NOMO-1 (cell line): Measurements from ENCODE around the gene AQP12B.
"Not testable (repeated sequence)": the region's sequence is repeated elsewhere in the genome, so short reads cannot be mapped to it uniquely, and the experiment has no call there.

Experiments used
- DNase-seq, 2 experiments: peaks; one replicate each; lab custom pipeline; 2025; ENCODE audit not compliant: unreplicated experiment in 2 of 2; lab: John Stamatoyannopoulos, UW

The AQP12B gene

DNA sequence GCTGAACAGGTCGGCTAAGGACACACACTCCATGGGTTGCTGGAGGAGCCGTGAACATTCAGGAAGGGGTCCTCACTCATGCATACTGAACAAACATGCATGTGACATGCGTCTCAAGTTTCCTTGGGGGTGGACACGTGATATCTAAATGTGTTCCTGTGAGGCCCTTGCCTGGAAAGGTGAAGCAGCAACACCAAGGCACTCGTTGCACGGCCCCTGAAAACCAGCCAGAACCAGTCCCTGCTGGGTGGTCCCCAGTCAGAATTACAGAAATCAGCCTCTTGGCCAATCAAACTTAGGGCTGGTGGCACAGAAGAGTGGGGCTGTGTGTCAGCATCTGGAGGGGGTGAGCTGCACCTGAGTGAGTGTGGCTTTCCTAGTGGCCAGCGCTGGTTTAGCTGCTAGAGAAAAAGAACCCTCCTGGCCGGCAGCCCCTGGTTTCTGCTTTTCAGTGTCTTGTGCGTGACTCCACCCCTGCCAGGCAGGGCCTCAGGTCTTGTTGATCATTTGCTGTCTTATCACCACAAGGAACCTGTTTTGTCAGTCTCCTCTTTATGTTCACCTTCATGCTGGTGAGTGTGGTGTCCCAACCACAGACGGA lies 3.2 kb upstream of the AQP12B start:
- DNase-seq = peak; percentile 66 to 78

DNA sequence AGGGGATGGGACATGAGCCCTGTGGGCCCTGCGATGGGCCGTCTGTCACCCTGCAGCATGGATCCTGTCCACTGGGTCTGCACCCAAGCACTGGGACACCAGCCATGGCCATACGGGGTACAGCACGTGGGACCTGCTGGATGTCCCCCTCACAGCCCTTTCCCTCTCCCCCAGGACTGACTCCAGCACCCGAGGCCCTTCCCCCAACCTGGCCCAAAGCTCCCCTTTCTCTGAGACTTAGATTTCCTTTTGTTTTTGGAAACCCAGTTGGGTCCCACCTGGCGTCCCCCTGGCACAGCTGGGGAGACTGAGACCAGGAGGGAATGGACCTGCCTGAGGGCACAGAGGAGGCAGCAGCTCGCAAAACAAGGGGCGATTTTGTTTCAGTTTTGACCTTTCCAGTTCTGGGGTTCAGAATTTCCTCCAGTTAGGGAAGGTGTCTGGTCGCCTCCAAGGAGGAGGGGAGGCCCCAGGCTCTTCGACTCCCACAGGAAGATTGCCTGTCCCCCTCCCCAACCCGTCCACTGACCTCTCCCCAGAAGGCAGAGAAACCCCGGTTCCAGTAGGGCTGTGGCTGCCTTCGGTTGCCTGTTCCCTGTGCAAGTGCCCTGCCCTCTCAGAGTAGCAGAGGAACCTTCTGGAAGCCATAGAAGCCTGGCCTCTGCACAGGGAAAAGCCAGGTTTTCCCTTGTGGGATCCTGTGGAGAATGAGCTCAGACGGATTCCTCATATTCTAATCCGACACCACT lies 1.5 kb upstream of the AQP12B start:
- not testable (repeated sequence) for DNase-seq

DNA sequence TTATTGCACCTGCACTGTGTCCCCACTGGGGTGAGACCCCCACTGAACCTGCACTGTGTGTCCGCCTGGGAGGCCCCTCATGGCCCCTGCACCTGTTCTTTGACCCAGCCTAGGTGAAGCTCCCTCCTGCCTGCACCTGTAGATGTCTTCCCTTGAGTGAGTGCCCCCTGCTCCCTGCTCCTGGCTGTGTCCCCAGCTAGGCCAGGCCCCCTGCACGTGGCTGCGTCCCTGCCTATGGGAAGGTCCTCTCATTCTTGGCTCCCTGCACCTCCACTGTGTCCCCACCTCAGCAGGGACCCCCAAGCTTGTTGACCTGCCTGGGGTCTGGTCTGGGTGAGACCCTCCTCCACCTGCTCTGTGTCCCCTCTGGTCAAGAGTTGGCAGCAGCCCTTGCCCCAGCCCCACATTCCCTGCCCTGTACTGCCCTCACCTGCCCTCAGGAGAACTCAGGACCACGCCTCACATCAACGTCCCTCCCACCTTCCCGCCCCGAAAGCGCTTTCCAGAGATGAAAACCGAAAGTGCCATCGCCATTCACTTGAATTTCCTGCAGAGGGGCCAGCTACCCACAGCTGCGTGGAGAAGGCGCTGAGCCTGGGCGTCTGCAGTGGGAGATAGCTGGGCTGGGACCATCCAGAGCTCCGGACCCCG lies 769 bp upstream of the AQP12B start:
- not testable (repeated sequence) for DNase-seq

- not testable (repeated sequence) for DNase-seq
Measured at GRCh38 chr2:240680185-240680584, 2.5 kb downstream of the AQP12B start.

DNA sequence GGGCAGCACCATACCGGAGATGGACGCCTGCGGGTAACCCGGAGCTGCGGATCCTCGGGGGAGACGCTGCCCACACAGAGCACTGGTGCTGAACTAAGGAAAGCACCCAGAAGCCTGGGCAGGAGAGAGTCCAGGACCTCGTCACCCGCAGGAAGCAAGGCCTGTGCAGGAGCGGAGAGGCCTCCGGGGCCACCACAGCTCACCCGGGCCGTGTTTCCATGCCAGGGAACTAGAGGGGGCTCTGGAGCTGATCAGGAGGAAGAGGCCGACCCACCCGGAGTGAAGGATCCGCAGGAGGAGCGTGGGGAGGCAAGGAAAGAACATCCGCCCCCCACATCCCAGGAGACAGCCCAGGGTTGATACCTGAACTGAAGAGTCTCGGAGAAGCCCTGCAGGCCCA lies 3.8 kb downstream of the AQP12B start:
- not testable (repeated sequence) for DNase-seq

- not testable (repeated sequence) for DNase-seq
Measured at GRCh38 chr2:240678043-240678442, 4.6 kb downstream of the AQP12B start.

- not testable (repeated sequence) for DNase-seq
Measured at GRCh38 chr2:240675345-240675744, 7.3 kb downstream of the AQP12B start.

GRCh38 chr2:240674461-240675184 lies 8.1 kb downstream of the AQP12B start:
- not testable (repeated sequence) for DNase-seq

DNA sequence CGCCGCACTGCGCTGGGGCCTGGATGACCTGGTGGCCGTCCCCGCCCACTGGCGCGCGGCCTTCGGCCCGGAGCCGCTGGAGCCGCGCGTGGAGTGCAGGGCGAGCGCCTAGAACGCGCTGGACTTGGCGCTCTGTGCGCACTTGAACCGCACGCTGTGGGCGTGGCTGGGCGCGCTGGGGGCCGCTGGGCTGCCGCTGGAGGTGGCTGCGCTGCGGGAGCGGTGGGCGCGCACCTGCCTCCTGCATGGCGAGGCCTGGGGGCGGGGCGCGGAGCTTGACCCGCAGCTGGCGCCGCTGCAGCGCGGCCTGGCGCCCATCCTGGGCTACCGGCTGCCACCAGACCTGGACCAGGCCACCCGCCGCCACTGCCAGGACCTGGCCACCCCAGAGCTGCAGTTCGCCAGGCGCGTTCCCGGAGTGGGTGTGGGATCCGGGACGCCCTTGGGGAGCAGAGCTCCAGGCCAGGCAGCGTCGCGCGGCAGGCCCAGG lies 9.9 kb downstream of the AQP12B start:
- no peak for DNase-seq

GRCh38 chr2:240672076-240672700 lies 10.5 kb downstream of the AQP12B start:
- no peak for DNase-seq

DNA sequence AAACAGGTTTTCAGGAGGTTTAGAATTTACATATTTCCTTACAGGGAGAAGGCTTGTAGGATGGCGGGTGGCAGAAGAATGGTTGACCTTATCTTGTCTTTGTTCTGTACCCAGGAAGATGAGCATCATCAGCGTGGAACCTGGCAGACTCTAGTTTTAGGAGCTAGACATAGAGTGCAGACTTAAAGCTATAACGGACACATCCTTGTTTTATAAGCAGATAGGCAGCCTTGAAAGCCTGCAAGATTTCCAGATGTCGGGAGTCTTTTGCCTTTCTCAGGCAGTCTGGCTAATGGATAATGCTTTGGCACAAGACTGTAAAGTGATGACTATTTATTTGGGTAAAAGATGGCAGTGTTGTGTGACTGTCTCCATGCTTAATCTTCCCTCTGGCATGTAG lies 11.7 kb downstream of the AQP12B start:
- no peak for DNase-seq

DNA sequence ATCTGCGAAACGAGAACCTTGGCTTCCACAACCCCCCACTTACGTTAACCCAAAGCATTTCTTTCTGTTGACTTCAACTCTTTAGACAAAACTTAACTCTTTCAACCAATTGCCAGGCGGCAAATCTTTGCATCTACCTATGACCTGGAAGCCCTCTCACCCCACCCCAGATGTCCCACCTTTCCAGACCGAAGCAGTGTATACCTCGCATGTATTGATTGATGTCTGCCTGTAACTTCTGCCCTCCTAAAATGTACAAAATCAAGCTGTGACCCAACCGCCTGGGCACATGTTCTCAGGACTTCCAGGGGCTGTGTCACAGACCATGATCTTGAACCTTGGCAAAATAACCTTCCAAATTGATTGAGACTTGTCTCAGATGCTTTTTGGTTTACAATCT lies 12.3 kb downstream of the AQP12B start:
- DNase-seq = no peak

DNA sequence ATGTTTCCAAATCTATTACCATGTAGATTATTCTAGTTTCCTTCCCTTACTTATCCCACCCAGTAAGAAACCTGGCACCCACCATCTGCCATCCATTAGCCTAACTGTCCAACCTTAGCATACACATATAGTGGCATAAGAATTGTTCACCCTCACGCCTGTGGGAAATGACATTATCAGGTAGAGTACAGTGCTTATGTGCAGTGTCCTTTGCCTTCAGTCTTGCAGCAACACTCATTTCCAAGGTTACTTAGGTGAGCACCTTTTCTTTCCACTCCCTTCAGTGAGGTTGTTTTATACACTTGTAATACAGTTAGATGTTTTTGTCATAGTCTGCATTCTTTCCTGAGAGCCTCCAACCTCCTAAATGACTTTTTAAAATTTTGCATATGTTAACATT lies 18.1 kb downstream of the AQP12B start:
- DNase-seq = no peak

- DNase-seq = no peak
Measured at GRCh38 chr2:240663546-240664190, 19.0 kb downstream of the AQP12B start.

DNA sequence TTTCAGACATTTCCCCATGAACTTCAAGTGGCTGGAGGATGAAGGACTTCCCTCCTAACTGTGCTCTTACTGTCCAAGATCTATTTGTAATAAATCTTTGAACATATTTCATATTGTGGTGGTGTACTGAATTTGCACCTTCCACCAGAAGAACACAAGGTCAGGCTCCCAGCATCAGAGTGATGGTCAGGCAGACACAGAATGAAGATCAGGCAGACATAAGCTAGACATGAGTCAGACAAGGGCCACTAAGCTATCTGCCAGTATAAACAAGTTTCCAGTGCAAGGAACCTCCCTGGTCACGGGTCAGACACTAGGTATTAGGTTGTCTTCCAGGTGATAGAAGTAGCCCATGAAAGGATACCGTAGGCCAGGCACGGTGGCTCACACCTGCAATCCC lies 20.0 kb downstream of the AQP12B start:
- no peak for DNase-seq

DNA sequence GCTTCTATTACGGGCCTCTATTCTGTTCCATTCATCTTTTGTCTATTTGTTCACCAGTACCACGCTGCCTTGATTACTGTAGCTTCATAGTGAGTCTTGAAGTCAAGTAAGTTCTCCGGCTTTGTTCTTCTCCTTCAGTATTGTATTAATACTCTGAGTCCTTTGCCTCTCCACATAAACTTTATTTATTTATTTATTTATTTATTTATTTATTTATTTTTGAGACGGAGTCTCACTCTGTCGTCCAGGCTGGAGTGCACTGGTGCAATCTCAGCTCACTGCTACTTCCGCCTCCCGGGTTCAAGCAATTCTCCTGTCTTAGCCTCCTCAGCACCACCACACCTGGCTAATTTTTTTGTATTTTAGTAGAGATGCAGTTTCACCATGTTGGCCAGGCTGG lies 22.8 kb downstream of the AQP12B start:
- not testable (repeated sequence) for DNase-seq

DNA sequence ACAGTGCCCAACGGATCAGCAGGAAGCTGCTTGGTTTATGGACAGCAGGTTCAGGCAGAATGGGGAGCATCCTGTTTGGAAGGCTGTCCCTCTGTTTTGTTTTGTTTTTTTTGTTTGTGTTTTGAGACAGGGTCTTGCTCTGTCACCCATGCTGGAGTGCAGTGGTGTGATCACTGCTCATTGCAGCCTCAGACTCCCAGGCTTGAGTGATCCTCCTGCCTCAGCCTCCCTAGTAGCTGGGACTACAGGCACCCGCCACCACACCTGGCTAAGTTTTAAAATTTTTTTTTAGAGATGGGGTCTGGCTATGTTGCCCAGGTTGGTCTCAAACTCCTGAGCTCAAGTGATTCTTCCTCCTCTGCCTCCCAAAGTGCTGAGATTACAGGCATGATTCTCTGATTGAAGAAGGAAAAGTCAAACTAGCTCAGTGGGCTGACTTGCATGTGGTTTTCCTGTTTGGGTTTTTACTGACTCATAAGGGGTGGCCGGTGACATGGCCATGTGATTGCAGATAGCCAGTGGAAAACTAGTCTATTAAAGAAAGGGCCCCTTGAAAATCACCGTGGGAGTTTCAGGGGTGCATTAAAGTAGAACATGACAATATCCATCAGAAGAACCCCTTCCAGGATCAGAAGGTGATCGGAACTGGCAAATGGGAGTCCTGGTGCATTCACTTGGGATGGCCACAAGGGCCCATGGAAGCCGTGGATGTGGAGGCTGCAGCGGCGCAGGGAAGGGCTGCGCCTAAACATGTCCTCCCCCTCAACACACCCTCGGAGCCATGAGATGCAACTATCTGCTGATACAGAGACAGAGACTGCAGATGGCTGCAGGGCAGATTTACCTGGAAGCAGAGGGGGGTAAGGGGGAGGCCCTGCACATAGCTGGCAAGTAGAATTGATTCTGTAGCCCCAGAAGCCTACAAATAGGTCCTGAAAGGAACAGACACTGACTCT lies 26.5 kb downstream of the AQP12B start:
- DNase-seq = peak; percentile 13 to 50

DNA sequence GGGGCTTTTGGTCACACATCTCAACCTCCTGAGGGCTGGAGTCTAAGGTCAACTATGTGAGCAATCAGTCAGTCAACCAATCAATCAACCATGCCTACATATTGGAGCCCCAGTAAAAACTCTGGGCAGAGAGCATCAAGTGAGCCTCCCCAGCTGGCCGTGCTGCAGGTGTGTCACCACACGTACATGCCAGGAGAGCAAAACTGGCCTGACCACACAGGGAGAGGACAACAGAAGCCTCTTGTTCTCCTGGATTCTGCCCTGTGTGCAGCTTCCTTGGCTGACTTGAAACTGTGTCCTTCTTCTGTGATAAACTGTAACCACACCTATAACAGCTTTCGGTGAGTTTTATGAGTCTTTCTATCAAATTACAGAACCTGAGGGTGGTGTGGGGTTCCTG lies 31.5 kb downstream of the AQP12B start:
- DNase-seq = no peak
